ENCODE data around the gene CCDC107.

The CCDC107 gene

DNA sequence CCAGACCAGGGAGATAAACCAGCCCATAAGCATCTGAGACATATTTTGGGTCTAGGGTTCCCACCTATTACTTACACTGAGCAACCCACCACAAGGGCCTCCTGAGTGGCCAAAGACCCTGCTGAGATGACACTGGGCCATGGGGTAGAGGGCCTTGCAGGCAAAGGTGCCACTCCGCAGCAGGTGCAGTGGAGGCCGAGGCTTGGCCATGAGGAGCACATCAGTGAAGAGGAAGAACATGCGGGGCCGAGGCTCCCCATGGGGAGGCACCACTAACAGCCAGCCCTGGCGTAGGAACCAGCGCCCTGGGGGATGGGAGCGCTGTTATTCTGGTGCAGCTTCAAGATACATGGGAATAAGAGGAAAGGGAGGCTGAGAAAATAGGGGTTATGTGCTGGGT lies 4.3 kb downstream of the CCDC107 start:
- DNase-seq, result no peak

DNA sequence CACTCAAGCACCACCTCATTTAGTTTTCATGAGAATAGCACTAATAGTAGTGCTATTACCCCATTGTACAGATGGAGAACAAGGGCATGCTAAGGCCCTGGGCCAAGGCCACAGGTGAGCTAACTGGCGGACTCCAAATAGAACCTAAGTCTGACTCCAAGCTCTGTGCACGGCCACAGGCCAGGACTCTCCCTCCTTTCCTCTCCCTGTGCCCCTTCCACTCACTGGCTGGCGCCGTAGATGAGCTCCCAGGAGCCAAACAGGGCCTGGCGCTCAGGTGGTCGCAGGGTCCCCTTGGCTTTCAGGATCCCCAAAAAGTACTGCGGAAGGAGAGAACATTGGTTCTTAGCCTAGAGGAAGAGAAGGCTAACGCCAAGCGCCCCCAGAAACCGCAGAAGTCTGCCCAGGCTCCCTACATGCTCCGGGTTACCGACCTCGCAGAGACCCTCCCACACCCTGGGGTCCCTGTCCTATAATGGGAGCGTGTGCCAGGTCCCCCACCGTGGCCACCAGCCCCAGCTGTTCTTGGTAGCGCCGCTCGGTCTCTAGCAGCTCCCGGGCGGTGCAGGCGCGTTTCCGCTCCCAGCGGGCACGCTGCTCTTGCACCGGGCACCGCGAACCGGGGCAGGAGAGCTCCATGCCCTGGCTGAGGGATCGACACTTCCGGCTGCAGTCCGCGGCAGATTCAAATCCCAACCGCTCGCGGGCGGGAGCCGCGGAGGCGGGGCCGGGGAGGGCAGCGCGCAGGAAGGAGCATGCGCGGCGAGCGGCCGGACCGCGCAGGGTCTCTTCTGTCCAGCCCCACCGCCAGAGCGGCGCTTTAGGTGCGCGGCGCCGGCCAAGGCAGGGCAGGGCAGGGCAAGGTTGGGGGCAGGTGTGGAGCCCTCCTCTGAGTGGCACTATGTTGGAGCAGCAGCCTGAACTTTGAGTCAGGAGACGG lies 6.7 kb downstream of the CCDC107 start, which contains the start of gene ARHGEF39:
TSS of gene ARHGEF39 (minus strand) at position 665 of the 940 bp plus-strand sequence. CDS start at position 639, 26 bp downstream.
- peak; percentile 65 for DNase-seq

DNA sequence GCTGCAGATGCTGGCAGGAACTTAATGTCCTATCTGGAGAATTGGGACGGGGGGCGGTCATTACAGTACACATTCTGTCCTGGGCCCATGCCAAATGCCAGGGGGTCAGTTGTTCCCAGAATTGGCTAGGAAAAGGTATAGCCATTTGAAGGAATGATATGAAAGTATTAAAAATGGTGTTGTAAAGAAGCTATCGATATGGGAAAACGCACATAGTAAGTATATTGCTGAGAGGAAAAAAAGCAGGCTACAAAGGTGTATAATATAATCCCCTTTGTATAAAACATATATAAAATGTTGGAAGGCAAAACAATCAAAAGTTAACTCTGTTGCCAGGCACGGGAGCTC lies 7.4 kb downstream of the CCDC107 start:
- DNase-seq, result no peak

DNA sequence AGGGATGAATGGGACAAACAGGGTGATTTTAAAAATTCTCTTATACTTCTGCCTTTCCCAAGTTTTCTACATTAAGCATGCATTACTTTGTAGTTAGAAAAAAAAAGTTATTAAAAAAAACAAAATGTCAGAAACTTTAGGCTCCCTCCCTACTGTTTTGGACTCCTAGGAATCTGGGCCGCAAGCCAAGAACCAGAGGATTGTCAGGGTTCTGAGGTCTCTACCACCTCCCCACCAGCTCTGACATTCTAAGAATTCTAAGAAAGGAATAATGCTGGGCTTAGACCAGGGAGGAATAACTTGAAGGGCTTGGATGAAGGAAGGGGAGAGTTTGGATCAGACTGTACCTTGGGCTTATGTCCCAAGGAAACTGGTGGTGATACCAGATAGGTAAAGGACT lies 8.0 kb downstream of the CCDC107 start:
- DNase-seq, result no peak

DNA sequence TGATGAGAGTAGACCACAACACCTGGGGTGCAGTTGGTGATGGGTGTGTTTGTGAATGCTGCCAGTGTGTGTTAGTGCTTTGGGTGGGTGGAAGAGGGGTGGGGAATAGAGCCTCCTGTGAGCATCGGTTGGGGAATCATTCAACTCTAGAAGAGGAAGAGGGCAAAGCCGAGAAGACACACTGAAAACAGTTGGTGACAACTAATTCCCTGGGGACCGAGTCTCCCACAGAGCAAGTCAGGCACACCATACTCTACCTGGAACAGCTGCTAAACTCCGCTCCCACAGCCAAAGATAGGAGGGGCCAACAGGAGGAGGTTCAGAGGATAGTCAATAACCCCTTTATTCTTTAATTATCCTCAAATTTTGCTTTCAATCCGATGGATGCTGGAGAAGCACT lies 8.5 kb downstream of the CCDC107 start:
- no peak for DNase-seq

DNA sequence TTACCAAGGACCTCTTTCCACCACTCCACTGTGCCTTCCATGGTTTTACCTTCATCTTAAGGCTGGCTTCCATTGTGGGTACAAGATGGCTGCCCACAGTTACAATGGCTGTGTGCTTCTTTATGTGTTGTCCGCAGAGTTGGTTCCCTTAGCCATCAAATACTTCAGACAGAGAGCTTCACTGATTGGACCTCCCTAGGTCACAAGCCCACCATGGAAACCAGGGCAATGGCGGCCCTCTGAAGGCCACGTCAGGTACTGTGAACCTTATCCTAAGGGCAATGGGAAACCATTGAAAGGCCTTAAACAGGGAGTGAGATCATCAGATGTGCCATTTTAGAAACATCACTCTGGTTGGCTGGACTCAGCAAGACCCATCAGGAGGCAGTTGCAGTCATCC lies 9.8 kb downstream of the CCDC107 start:
- DNase-seq, result no peak

DNA sequence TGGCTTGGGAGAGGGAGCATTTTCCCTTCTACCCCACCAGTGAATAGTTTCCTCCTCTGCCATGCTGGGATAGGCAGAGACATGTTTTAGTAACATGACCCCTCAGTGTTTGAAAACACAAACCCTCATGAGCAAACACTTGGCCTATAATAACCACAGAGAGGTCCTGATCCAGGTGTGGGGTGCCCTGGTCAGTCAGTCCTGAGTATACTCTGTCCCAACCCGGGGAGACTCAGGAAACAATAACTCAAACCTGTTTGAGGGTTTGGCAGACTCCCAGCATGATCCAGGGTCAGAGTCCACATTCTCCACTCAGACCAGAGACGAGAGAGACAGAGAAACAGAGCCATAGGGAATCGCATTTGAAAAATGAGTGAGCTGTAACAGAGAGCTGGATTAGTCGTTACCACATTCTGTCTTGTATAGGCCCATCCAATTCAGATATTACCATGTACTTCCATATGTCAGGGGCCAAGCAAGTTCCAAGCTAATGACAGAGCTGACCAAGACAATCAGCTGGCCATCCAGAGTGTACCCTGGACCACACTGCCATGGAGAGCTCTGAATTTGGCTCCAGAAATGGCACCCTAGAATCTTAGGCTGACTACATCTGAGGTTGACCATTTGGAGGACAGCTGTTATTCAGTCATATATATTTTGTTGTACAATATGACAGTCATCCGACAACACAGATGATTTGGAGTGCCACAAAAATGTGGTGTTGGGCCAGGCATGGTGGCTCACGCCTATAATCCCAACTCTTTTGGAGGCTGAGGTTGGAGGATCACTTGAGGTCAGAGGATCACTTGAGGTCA lies 11.4 kb downstream of the CCDC107 start:
- no peak for DNase-seq

DNA sequence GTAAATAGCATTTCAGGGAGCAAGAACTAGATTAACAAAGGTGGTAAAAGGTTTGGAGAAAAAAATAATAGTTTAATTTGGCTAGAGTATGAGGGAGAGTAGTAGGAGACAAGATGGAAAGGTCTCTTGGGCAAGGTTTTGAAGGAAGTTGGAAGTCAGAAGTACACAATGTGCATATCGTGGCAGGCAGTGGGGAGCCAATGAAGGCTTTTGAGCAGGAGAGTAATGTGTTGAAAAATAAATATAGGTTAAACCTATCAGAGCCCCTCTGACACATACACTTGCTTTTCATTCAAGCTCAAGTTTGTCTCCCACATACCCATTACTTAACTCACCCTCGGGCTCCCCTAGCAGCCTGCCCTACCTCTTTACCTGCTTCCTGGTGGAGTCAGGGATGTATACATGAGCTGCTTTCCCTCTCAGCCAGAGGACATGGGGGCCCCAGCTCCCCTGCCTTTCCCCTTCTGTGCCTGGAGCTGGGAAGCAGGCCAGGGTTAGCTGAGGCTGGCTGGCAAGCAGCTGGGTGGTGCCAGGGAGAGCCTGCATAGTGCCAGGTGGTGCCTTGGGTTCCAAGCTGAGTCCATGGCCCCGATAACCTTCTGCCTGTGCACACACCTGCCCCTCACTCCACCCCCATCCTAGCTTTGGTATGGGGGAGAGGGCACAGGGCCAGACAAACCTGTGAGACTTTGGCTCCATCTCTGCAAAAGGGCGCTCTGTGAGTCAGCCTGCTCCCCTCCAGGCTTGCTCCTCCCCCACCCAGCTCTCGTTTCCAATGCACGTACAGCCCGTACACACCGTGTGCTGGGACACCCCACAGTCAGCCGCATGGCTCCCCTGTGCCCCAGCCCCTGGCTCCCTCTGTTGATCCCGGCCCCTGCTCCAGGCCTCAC lies 15.3 kb downstream of the CCDC107 start, which contains the start of gene CA9:
TSS of gene CA9 (plus strand) at position 797 of the 893 bp plus-strand sequence. CDS start at position 829, 32 bp downstream.
- no peak for DNase-seq

DNA sequence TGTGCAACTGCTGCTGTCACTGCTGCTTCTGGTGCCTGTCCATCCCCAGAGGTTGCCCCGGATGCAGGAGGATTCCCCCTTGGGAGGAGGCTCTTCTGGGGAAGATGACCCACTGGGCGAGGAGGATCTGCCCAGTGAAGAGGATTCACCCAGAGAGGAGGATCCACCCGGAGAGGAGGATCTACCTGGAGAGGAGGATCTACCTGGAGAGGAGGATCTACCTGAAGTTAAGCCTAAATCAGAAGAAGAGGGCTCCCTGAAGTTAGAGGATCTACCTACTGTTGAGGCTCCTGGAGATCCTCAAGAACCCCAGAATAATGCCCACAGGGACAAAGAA lies 15.9 kb downstream of the CCDC107 start:
- DNase-seq, result no peak

DNA sequence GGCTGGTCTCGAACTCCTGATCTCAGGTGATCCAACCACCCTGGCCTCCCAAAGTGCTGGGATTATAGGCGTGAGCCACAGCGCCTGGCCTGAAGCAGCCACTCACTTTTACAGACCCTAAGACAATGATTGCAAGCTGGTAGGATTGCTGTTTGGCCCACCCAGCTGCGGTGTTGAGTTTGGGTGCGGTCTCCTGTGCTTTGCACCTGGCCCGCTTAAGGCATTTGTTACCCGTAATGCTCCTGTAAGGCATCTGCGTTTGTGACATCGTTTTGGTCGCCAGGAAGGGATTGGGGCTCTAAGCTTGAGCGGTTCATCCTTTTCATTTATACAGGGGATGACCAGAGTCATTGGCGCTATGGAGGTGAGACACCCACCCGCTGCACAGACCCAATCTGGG lies 17.1 kb downstream of the CCDC107 start:
- no peak for DNase-seq

DNA sequence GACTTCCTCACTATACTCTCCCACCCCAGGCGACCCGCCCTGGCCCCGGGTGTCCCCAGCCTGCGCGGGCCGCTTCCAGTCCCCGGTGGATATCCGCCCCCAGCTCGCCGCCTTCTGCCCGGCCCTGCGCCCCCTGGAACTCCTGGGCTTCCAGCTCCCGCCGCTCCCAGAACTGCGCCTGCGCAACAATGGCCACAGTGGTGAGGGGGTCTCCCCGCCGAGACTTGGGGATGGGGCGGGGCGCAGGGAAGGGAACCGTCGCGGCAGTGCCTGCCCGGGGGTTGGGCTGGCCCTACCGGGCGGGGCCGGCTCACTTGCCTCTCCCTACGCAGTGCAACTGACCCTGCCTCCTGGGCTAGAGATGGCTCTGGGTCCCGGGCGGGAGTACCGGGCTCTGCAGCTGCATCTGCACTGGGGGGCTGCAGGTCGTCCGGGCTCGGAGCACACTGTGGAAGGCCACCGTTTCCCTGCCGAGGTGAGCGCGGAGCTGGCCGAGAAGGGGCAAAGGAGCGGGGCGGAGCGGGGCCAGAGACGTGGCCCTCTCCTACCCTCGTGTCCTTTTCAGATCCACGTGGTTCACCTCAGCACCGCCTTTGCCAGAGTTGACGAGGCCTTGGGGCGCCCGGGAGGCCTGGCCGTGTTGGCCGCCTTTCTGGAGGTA lies 17.8 kb downstream of the CCDC107 start:
- DNase-seq, result no peak

DNA sequence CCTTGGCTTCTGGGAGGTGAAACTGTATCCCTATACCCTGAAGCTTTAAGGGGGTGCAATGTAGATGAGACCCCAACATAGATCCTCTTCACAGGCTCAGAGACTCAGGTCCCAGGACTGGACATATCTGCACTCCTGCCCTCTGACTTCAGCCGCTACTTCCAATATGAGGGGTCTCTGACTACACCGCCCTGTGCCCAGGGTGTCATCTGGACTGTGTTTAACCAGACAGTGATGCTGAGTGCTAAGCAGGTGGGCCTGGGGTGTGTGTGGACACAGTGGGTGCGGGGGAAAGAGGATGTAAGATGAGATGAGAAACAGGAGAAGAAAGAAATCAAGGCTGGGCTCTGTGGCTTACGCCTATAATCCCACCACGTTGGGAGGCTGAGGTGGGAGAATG lies 21.0 kb downstream of the CCDC107 start:
- DNase-seq, result no peak

DNA sequence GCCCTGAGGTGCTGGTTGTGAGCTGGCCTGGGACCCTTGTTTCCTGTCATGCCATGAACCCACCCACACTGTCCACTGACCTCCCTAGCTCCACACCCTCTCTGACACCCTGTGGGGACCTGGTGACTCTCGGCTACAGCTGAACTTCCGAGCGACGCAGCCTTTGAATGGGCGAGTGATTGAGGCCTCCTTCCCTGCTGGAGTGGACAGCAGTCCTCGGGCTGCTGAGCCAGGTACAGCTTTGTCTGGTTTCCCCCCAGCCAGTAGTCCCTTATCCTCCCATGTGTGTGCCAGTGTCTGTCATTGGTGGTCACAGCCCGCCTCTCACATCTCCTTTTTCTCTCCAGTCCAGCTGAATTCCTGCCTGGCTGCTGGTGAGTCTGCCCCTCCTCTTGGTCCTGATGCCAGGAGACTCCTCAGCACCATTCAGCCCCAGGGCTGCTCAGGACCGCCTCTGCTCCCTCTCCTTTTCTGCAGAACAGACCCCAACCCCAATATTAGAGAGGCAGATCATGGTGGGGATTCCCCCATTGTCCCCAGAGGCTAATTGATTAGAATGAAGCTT lies 21.8 kb downstream of the CCDC107 start:
- DNase-seq, result no peak

DNA sequence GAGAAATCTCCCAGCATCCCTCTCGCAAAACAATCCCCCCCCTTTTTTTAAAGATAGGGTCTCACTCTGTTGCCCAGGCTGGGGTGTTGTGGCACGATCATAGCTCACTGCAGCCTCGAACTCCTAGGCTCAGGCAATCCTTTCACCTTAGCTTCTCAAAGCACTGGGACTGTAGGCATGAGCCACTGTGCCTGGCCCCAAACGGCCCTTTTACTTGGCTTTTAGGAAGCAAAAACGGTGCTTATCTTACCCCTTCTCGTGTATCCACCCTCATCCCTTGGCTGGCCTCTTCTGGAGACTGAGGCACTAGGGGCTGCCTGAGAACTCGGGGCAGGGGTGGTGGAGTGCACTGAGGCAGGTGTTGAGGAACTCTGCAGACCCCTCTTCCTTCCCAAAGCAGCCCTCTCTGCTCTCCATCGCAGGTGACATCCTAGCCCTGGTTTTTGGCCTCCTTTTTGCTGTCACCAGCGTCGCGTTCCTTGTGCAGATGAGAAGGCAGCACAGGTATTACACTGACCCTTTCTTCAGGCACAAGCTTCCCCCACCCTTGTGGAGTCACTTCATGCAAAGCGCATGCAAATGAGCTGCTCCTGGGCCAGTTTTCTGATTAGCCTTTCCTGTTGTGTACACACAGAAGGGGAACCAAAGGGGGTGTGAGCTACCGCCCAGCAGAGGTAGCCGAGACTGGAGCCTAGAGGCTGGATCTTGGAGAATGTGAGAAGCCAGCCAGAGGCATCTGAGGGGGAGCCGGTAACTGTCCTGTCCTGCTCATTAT lies 22.4 kb downstream of the CCDC107 start:
- DNase-seq, result no peak

DNA sequence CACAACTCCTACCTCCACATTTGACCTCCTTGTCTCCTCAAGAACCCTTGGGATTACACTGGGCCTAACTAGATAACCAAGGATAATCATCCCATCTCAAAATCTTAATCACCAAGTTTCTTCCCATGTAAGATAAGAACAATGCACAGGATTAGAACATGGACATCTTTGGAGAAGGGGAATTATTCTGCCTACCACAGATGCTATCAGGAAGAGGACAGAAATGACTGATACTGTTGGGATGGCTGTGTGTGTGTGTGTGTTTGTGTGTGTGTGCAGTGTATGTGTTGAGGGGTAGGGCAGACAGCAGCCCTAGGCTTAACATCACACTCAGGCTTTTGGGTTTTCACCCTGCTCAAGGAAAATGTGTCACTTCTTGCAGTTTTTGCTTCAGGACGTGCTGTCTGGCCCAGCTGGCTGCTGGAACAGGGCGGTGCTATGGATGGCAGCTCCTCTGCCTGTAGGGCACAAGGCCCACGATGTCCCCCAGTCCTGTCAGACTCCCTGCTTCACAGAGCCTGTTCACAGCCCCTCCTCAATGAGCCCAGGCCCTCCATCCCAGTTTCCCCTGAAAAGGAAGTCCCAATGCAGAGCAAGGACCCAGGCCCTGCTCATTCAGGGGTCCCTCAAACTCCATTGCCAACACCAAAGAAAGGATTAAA lies 23.4 kb downstream of the CCDC107 start:
- no peak for DNase-seq

DNA sequence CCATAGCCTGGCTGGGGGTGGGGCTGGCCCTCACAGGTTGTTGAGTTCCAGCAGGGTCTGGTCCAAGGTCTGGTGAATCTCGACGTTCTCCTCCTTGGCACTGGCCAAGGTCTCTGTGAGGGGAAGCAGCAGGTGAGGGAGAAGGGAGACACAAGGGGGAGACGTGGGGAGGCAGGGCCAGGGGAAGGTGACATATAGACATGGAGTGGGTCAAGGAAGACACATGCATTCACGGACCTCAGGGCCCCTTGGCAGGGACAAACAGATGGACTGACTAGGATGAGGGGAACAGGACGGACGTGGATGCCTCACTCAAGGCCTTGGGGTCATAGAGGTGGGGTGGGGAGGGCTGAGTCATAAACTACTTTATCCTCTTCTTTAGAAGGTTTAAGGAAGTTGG lies 24.0 kb downstream of the CCDC107 start:
- no peak for DNase-seq

DNA sequence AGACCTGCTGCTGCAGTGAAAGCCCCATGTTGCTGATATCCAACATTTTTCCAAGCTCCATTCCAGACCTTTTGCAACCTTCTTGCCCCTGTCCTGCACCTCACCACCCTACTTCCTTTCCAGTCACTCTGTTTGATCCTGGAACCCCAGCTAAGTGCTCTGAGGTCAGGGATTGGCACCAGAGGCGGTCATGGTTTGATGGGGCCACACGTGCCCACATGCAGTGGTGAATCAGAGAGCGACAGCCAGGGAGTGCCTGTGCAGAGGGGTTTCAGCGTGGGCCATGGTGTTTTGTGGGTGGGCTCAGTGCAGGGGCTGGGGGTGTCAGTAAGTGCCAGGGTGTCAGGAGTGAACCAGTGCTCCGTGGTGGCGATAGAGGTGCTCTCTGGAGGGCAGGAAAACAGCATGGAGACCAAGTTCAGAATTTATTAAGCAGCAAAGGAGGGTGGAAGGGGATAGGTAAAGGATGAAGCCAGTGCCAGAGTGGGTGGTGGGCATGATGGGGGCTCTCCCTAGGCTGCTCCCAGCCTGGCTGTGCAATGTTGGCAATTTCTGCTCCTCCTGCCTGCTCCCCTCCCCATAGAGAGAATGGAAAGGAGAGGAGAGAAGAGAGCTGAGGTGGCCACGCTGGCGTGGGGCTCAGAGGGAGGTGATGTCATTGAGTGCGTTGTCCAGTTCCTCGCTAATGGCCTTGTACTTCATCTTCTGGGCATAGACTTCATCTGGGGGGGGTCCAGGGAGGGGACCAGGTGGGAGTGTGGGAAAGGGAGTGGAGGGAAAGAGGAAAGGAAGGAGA lies 24.6 kb downstream of the CCDC107 start:
- DNase-seq, result no peak

DNA sequence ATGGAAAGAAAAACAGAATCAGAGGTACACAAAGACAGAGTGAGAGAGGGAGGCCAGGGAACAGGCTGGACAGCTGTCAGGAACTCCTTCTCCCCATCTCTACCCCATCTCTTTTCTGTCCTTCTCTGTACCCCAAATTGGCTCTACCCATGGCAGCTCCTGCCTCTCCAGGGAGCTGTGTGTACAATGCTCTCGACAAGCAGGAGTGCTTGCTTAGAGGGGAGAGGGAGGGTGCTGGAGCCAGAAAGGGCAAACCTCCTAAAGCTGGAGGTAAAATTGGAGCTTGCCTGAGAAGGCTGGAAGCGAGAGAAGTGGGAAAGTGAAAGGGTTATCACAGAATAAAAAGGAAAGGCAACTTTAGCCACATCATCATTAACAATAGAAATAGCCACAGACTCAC lies 25.2 kb downstream of the CCDC107 start:
- no peak for DNase-seq

DNA sequence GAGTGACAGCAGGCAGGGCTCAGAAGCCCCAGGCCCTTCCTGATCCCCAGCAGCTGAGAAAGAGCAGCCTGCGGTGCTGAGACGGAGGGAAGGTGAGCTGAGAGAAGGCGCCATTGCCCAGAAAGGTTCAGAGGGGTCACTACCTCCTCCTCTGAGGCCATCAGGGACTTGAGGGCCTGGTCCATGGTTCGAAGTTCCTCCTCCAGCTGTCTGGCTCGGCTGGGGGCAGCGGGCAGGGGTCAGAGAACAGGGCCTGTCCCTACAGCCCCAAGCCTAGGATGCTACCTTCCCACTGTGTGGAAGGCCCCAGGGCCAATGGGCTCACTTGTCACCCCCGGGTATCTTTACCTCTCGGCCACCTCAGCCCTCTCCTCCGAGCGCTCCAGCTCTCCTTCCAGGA lies 26.8 kb downstream of the CCDC107 start:
- DNase-seq, result no peak

DNA sequence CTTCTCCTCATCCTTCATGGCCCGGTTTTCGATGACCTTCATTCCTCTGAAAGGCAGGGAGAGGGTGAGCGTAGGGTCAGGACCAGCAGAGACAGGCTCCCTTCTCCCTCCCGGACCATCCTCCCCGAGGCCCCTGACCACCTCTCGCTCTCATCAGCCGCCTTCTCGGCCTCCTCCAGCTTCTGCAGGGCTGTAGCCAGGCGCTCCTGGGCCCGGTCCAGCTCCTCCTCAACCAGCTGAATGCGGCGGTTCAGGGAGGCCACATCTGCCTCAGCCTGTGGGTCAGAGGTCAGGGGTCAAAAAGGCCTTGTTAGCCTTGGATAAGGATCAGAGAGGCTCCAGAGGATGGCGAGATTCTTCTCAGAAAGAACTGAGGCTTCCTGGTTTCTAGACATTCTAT lies 27.4 kb downstream of the CCDC107 start:
- DNase-seq, result no peak

Measured in stimulated activated naive CD4-positive, alpha-beta T cell treated with Interleukin-2 at 50 U/mL for 16 hours (primary cell).